Heart right ventricle (tissue), 16 donors: ENCODE measurements around the gene COPS9. TPM values are rescaled to one million over a fixed set of nuclear protein-coding genes. Genes with fewer than 3 reads are reported as not detected.

Experiments used
- ATAC-seq, 8 donors: fragments of 200-7000 bp; cut with Tn5 transposase; one replicate each; pipeline ENCODE4 v1.9.1; 2020; ENCODE audit warnings: mild to moderate bottlenecking in 8 of 8, moderate library complexity in 8 of 8, moderate number of reproducible peaks in 1 of 8
- DNase-seq, 2 donors: peaks; one replicate each; pipeline ENCODE4 v3.0.0-alpha.2; 2020
- H3K27ac ChIP-seq, 10 donors: fragments of 200-600 bp; sonication (generic) in 2 of 10; one replicate each; pipeline versions ENCODE4 v1.5.0 to v1.8.0; 2020 to 2022; ENCODE audit warnings: mild to moderate bottlenecking in 3 of 10
- H3K27me3 ChIP-seq, 7 donors: fragments of 200-600 bp; one replicate each; pipeline ENCODE4 v1.8.0; 2021 to 2022; ENCODE audit warnings: mild to moderate bottlenecking in 2 of 7
- H3K36me3 ChIP-seq, 9 donors: fragments of 200-600 bp; sonication (generic) in 1 of 9; one replicate each; pipeline versions ENCODE4 v1.5.0 to v1.8.0; 2020 to 2022; ENCODE audit warnings: mild to moderate bottlenecking in 2 of 9
- H3K4me1 ChIP-seq, 9 donors: fragments of 200-600 bp; sonication (generic) in 1 of 9; one replicate each; pipeline versions ENCODE4 v1.5.0 to v1.8.0; 2020 to 2022; ENCODE audit warnings: mild to moderate bottlenecking in 4 of 9
- H3K4me3 ChIP-seq, 10 donors: fragments of 200-600 bp; sonication (generic) in 2 of 10; one replicate each; pipeline versions ENCODE4 v1.5.0 to v1.8.0; 2020 to 2022; ENCODE audit warnings: mild to moderate bottlenecking in 7 of 10, moderate library complexity in 2 of 10
- H3K9me3 ChIP-seq, 11 donors: fragments of 200-600 bp in 10 of 11; sonication (generic) in 2 of 11; one replicate each; pipeline versions ENCODE4 v1.5.0 to v1.8.0; 2013 to 2022; ENCODE audit warnings: mild to moderate bottlenecking in 2 of 11, control low read depth in 1 of 11, moderate library complexity in 1 of 11
- CTCF ChIP-seq, 9 donors: fragments of 200-600 bp; sonication (generic) in 2 of 9; IDR thresholded peaks; one replicate each; pipeline versions ENCODE4 v1.5.0 to v1.8.0; 2021 to 2022; ENCODE audit warnings: antibody characterized with exemption in 9 of 9, mild to moderate bottlenecking in 5 of 9, moderate library complexity in 1 of 9
- WGBS, 2 donors: extraction: QIAGEN DNeasy Blood & Tissue Kit; methylation state at CpG; one replicate each; pipeline ENCODE4 v1.1.7; 2013; ENCODE audit warnings: inconsistent platforms in 1 of 2; 5-methylcytosine and 5-hydroxymethylcytosine counted together
- intact Hi-C, 10 donors: fragments of 100-400 bp; cut with DNase I; formaldehyde crosslinking; loops; one replicate each; pipeline versions ENCODE4 v1.11.1 to v1.14.2; 2022
- polyA plus RNA-seq, 2 donors: library from polyadenylated mRNA; stranded (reverse); fragments of 200-250 nt; gene quantifications; one replicate each; pipeline ENCODE4 v1.2.3, GENCODE V29; 2013
- total RNA-seq, 10 donors: library from RNA; stranded (reverse); fragmentation: NEBNext Ultra II Directional in 3 of 10; extraction: Animal tissue kit (Norgen Biotek cat#: 25700) in 3 of 10; gene quantifications; one replicate each; pipeline versions ENCODE4 v1.2.1 to v1.2.4, GENCODE V29; 2021 to 2023
- donor health status: Arrhythmogenic right ventricular cardiomyopathy.
- donor health status: ischemic (EF 13 %, LVEDD 7.1; RV severe dilation, severe dysfunction).
- donor health status: healthy with polysubstance abuse.
- donor health status: DM: no; HTN: yes; CAD: no.
- donor health status: DM: no; HTN: no; CAD: no.
- donor health status: ischemic (EF 25% LVEDD 6.9; RV normal size, moderate dysfunction).
- donor health status: ischemic (EF 25% LVEDD 5.7; RV mildly dilated, moderate dysfunction).
- donor health status: healthy.
- donor health status: DM: yes; HTN: yes; CAD: no.
- donor health status: Ischemic cardiomyopathy.
- donor health status: ischemic (EF 35%, LVEDD 5.7; RV mildly dilated, moderate dysfunction).
- donor health status: nonischemic (EF 11% LVEDD 7.7; RV severe dilation, severe dysfunction).
- donor health status: DM: yes; HTN: yes; CAD: no.
- donor health status: PGD.
- donor health status: ischemic (EF 29% LVEDD 5.4; RV normal size, mild dysfunction).
- donor health status: nonischemic (EF 23%, LVEDD 6.1; RV moderate dilation, normal function).

COPS9 gene
- total and polyA plus RNA-seq, 12 donors: 135 to 495 (median 169) TPM

GRCh38 chr2:240165661-240166060 is 29.6 kb upstream of the COPS9 start:
- ATAC-seq: no peak
- peaks cover 0 to 48% (median 9%) of the 10 kb centered on the region in 7 donors for H3K27me3 ChIP-seq
- no peak for TF ChIP-seq CTCF (IDR thresholded peaks at IDR 0.05)

GRCh38 chr2:240165034-240165433 is 28.9 kb upstream of the COPS9 start:
- H3K27ac ChIP-seq: no peak overlapping the region
- H3K4me3 ChIP-seq: no peak overlapping the region
- TF ChIP-seq CTCF (IDR thresholded peaks at IDR 0.05): no peak
- peaks cover 0 to 45% (median 9%) of the 10 kb centered on the region in 7 donors for H3K27me3 ChIP-seq
- 92 to 94% methylated on average over 10 of the region's 10 CpGs for WGBS, 2 donors
- no peaks in the 10 kb centered on the region for H3K36me3 ChIP-seq
- DNase-seq (no peak), ATAC-seq (no peak)
- H3K9me3 ChIP-seq: no peaks in the 10 kb centered on the region
- no peaks in the 10 kb centered on the region for H3K4me1 ChIP-seq
- intact Hi-C loops: no loop called here

More at GRCh38 chr2:240165661-240166060, 29.6 kb upstream of the COPS9 start:
- H3K36me3 ChIP-seq: no peaks in the 10 kb centered on the region
- intact Hi-C loops: no loop called here
- H3K4me3 ChIP-seq: no peak overlapping the region
- WGBS, 2 donors: 42 to 56% methylated on average over 4 of the region's 4 CpGs
- H3K4me1 ChIP-seq: no peaks in the 10 kb centered on the region
- no peaks in the 10 kb centered on the region for H3K9me3 ChIP-seq
- no peak for DNase-seq
- no peak overlapping the region for H3K27ac ChIP-seq

- TF ChIP-seq CTCF (IDR thresholded peaks at IDR 0.05): no peak
- no peak for DNase-seq
Observed at GRCh38 chr2:240164586-240164985, 28.5 kb upstream of the COPS9 start.

GRCh38 chr2:240163844-240164574 is 27.9 kb upstream of the COPS9 start:
- Histone ChIP-seq H3K27me3 (peaks cover 0 to 44% (median 9%) of the 10 kb centered on the region in 7 donors), H3K36me3 (no peaks in the 10 kb centered on the region), H3K27ac (no peak overlapping the region), H3K4me3 (no peak overlapping the region), H3K9me3 (no peaks in the 10 kb centered on the region), H3K4me1 (no peaks in the 10 kb centered on the region)
- TF ChIP-seq CTCF (IDR thresholded peaks at IDR 0.05): no peak
- intact Hi-C loops: no loop called here
- no peak for DNase-seq
- 83 to 84% methylated on average over 4 of the region's 4 CpGs for WGBS, 2 donors
- ATAC-seq: no peak

More at GRCh38 chr2:240164586-240164985, 28.5 kb upstream of the COPS9 start:
- no peak overlapping the region for H3K4me3 ChIP-seq
- ATAC-seq: no peak
- H3K27me3 ChIP-seq: peaks cover 0 to 44% (median 9%) of the 10 kb centered on the region in 7 donors
- H3K9me3 ChIP-seq: no peaks in the 10 kb centered on the region
- intact Hi-C loops: no loop called here
- no peak overlapping the region for H3K27ac ChIP-seq
- H3K4me1 ChIP-seq: no peaks in the 10 kb centered on the region
- H3K36me3 ChIP-seq: no peaks in the 10 kb centered on the region
- 77 to 83% methylated on average over 5 of the region's 5 CpGs for WGBS, 2 donors
